Measurements from ENCODE around the gene SLA2. TPM values are rescaled to one million over a fixed set of nuclear protein-coding genes. Genes with fewer than 3 reads are reported as not detected.

SLA2 gene
- total and polyA plus RNA-seq, 3 donors from 2014 or later: 0.47 to 1.1 (median 0.87) TPM

DNA sequence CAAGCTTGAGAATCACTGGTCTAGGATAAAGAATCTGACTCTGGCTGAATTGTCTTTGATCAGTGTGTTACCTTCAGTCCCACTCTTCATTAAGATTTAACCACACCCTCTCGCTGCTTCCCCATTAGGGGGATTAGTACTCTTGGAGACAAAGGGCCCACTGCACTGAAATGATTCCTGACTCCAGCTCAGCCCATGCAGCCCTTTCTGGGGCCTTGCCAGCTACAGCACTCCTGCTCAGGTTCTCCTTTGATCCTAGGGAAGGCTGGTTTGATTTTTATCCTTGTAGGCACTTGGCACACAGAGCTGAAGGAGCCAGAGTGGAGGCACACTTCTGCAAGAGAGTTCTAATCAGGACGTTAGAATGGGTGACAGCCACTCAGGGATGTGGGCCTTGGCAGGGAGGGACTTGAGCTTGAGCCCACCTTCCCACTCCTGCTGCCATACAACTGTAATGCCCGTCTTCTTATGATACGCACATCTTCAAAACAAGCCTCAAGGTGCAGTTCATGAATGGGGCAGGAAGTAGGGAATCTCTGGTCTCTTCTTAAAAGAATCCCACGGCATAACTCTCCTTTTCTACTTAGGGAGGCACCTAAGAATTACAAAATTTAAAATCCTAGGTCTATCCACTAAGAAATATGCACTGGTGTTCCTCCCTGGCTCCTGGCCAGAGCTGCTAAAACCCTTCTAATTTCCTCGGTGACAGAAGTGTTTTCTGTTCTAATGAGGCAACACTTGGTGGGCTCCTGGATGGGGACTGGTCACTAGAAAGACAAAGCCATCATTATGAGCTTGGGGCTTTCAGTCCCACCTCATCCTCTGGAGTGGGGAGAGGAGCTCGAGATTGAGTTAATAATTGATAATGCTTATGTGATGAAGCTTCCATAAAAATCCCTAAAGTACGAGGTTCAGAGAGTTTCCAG, 1.5 kb upstream of the SLA2 start:
- no peaks in the 10 kb centered on the region for H3K9me3 ChIP-seq
- no peaks in the 10 kb centered on the region for H3K36me3 ChIP-seq (ENCODE audit: low read depth, missing control alignments)
- intact Hi-C loops (cut with DNase I; ENCODE audit: low total_unique reads): no loop called here
- WGBS, 2 donors: 72 to 76% methylated on average over 8 of the region's 8 CpGs
- TF ChIP-seq POLR2A (IDR thresholded peaks at IDR 0.05): no peak
- TF ChIP-seq, protein P1, sequence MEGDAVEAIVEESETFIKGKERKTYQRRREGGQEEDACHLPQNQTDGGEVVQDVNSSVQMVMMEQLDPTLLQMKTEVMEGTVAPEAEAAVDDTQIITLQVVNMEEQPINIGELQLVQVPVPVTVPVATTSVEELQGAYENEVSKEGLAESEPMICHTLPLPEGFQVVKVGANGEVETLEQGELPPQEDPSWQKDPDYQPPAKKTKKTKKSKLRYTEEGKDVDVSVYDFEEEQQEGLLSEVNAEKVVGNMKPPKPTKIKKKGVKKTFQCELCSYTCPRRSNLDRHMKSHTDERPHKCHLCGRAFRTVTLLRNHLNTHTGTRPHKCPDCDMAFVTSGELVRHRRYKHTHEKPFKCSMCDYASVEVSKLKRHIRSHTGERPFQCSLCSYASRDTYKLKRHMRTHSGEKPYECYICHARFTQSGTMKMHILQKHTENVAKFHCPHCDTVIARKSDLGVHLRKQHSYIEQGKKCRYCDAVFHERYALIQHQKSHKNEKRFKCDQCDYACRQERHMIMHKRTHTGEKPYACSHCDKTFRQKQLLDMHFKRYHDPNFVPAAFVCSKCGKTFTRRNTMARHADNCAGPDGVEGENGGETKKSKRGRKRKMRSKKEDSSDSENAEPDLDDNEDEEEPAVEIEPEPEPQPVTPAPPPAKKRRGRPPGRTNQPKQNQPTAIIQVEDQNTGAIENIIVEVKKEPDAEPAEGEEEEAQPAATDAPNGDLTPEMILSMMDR (IDR thresholded peaks at IDR 0.05): no peak
- H3K4me3 ChIP-seq: no peak overlapping the region
- no peaks in the 10 kb centered on the region for H3K4me1 ChIP-seq
- no peak for DNase-seq
- no peak overlapping the region for H3K27ac ChIP-seq
- no peaks in the 10 kb centered on the region for H3K27me3 ChIP-seq

DNA sequence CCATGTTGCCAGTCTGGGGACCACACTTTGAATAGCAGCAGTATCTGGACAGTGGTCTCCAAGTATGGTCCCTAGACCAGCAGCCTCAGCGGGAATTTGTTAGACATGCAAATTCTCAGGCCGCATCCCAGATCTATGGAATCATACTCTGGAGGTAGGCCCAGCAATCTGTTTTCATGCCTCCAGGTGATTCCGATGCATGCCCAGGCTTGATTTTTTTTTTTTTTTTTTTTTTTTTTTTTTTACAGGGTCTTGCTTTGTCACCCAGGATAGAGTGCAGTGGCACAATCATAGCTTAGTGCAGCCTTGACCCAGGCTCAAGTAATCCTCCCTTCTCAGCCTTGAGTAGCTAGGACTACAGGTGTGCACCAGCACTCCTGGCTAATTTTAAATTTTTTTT, 682 bp upstream of the SLA2 start:
- Histone ChIP-seq H3K4me3 (no peak overlapping the region), H3K27me3 (no peaks in the 10 kb centered on the region), H3K27ac (no peak overlapping the region), H3K36me3 (ENCODE audit: low read depth, missing control alignments) (no peaks in the 10 kb centered on the region), H3K4me1 (no peaks in the 10 kb centered on the region), H3K9me3 (no peaks in the 10 kb centered on the region)
- intact Hi-C loops (cut with DNase I; ENCODE audit: low total_unique reads): no loop called here
- 92 to 93% methylated on average over 3 of the region's 3 CpGs for WGBS, 2 donors
- TF ChIP-seq POLR2A (IDR thresholded peaks at IDR 0.05): no peak
- TF ChIP-seq, protein P1 (IDR thresholded peaks at IDR 0.05): no peak
- DNase-seq: no peak

DNA sequence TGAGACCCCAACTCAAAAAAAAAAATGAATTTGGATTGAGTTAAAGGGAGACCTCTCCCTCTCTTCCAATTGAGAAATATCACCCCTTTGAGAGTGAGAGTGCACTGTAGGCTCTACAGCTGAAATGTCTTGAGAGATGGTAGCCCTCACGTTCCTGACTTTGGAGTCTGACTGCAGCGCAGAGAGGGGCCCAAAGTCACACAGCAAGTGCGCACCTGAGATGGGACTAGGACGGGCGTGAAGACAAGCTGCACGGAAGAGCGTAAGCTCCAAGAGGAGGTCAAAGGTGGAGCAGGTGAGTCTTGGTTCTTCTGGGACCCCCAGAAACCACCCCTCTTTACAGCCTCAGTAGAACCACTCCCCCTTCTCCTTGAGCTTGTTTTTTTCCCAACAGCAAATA, 643 bp downstream of the SLA2 start:
- no peak for DNase-seq
- Histone ChIP-seq H3K9me3 (no peaks in the 10 kb centered on the region), H3K4me1 (no peaks in the 10 kb centered on the region), H3K4me3 (no peak overlapping the region), H3K27ac (no peak overlapping the region), H3K27me3 (no peaks in the 10 kb centered on the region), H3K36me3 (ENCODE audit: low read depth, missing control alignments) (no peaks in the 10 kb centered on the region)
- WGBS, 2 donors: 81 to 95% methylated on average over 7 of the region's 7 CpGs
- TF ChIP-seq, protein P1 (IDR thresholded peaks at IDR 0.05): no peak
- TF ChIP-seq POLR2A (IDR thresholded peaks at IDR 0.05): no peak
- intact Hi-C loops (cut with DNase I; ENCODE audit: low total_unique reads): no loop called here

DNA sequence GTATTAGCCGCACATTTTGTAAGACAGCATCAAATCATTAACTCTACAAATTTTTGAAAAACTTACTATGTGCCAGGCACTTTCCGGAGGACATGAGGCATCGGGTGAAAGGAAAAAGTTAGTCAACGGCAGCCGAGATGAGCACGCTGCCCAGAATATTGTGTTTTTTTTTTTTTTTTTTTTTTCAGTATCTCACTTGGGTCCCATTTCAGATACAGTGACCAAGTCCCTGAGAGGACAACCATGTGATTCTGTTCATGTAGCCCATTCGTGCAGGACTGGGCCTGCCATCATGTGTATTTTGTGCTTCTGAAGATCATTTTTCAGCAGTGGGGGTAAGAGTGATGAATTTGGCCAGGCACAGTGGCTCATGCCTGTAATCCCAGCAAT, 1.3 kb downstream of the SLA2 start:
- Histone ChIP-seq H3K27me3 (no peaks in the 10 kb centered on the region), H3K4me1 (no peaks in the 10 kb centered on the region), H3K4me3 (no peak overlapping the region), H3K9me3 (no peaks in the 10 kb centered on the region), H3K36me3 (ENCODE audit: low read depth, missing control alignments) (no peaks in the 10 kb centered on the region), H3K27ac (no peak overlapping the region)
- intact Hi-C loops (cut with DNase I; ENCODE audit: low total_unique reads): no loop called here
- WGBS, 2 donors: 78 to 86% methylated on average over 7 of the region's 7 CpGs
- no peak for DNase-seq
- no peak for TF ChIP-seq POLR2A (IDR thresholded peaks at IDR 0.05)
- TF ChIP-seq, protein P1 (IDR thresholded peaks at IDR 0.05): no peak
